Activated CD8-positive, alpha-beta T cell treated with anti-CD3 and anti-CD28 coated beads for 36 hours (primary cell): ENCODE measurements around the gene STK36. TPM values are rescaled to one million over a fixed set of nuclear protein-coding genes. Genes with fewer than 3 reads are reported as not detected.

Experiments
- ATAC-seq: fragments of 200-7000 bp; cut with Tn5 transposase; one replicate; pipeline ENCODE4 v1.10.0; 2021; ENCODE audit warnings: mild to moderate bottlenecking, moderate library complexity
- CTCF ChIA-PET: fragments of 350-600 bp; sonication (Branson Sonifier 250); formaldehyde crosslinking; loops from one replicate; lab custom pipeline; 2021; ENCODE audit warnings: antibody characterized with exemption; lab: Charles Lee
- POLR2A ChIA-PET: fragments of 350-600 bp; sonication (Branson Sonifier 250); formaldehyde crosslinking; loops from one replicate; lab custom pipeline; 2021; ENCODE audit warnings: antibody characterized with exemption; lab: Charles Lee
- DNase-seq: peaks from one replicate; pipeline ENCODE4 v3.0.0-alpha.2; 2020
- H3K27ac Mint-ChIP-seq: one replicate; pipeline ENCODE4 v1.8.0; 2021; ENCODE audit warnings: mild to moderate bottlenecking, mixed read lengths
- H3K27me3 Mint-ChIP-seq: one replicate; pipeline ENCODE4 v1.8.0; 2021; ENCODE audit warnings: mixed read lengths
- H3K36me3 Mint-ChIP-seq: one replicate; pipeline ENCODE4 v1.8.0; 2021; ENCODE audit warnings: low read depth, mixed read lengths
- H3K4me1 Mint-ChIP-seq: one replicate; pipeline ENCODE4 v1.8.0; 2021; ENCODE audit warnings: low read depth, mixed read lengths
- H3K4me3 Mint-ChIP-seq: one replicate; pipeline ENCODE4 v1.8.0; 2021; ENCODE audit warnings: mild to moderate bottlenecking, moderate library complexity, mixed read lengths
- H3K9me3 Mint-ChIP-seq: one replicate; pipeline ENCODE4 v1.8.0; 2021; ENCODE audit warnings: mixed read lengths
- intact Hi-C: fragments of 100-400 bp; cut with micrococcal nuclease; formaldehyde crosslinking; loops from one replicate; pipeline ENCODE4 v1.10.0; 2022
- total RNA-seq, 2 experiments: library from RNA; stranded (reverse); gene quantifications; one replicate each; pipeline ENCODE4 v1.2.3, GENCODE V29; 2021
- TF ChIP-seq, protein P1 (sequence below): fragments of 200-600 bp; IDR thresholded peaks from one replicate; pipeline ENCODE4 v1.8.0; 2022; ENCODE audit warnings: antibody characterized with exemption, mild to moderate bottlenecking

STK36 gene
- total RNA-seq, 2 experiments from 2014 or later: 11.6 to 14.9 TPM

- CTCF ChIA-PET: interaction anchor here (0.9 to 2.8 kb wide), 7 partner anchors 9 to 130 kb away, joined by 3 to 23 read pairs (median 5); partner anchors contain the start of genes BCS1L and ZNF142
- POLR2A ChIA-PET: interaction anchor here (0.6 to 1.2 kb wide), 5 partner anchors 11 to 369 kb away, joined by 3 to 4 read pairs (median 3); no protein-coding TSS in a partner anchor
- intact Hi-C loops: no loop called here
- Mint-ChIP-seq H3K9me3 (peaks cover 7% of the 10 kb centered on the region), H3K27me3 (no peaks in the 10 kb centered on the region), H3K27ac (no peak overlapping the region), H3K4me1 (peaks cover 18% of the 10 kb centered on the region), H3K4me3 (no peak overlapping the region), H3K36me3 (peaks cover 22% of the 10 kb centered on the region)
- DNase-seq: no peak
- no peak for ATAC-seq
- TF ChIP-seq, protein P1, sequence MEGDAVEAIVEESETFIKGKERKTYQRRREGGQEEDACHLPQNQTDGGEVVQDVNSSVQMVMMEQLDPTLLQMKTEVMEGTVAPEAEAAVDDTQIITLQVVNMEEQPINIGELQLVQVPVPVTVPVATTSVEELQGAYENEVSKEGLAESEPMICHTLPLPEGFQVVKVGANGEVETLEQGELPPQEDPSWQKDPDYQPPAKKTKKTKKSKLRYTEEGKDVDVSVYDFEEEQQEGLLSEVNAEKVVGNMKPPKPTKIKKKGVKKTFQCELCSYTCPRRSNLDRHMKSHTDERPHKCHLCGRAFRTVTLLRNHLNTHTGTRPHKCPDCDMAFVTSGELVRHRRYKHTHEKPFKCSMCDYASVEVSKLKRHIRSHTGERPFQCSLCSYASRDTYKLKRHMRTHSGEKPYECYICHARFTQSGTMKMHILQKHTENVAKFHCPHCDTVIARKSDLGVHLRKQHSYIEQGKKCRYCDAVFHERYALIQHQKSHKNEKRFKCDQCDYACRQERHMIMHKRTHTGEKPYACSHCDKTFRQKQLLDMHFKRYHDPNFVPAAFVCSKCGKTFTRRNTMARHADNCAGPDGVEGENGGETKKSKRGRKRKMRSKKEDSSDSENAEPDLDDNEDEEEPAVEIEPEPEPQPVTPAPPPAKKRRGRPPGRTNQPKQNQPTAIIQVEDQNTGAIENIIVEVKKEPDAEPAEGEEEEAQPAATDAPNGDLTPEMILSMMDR: no peak
Observed at GRCh38 chr2:218722419-218722818, 50.5 kb downstream of the STK36 start.

DNA sequence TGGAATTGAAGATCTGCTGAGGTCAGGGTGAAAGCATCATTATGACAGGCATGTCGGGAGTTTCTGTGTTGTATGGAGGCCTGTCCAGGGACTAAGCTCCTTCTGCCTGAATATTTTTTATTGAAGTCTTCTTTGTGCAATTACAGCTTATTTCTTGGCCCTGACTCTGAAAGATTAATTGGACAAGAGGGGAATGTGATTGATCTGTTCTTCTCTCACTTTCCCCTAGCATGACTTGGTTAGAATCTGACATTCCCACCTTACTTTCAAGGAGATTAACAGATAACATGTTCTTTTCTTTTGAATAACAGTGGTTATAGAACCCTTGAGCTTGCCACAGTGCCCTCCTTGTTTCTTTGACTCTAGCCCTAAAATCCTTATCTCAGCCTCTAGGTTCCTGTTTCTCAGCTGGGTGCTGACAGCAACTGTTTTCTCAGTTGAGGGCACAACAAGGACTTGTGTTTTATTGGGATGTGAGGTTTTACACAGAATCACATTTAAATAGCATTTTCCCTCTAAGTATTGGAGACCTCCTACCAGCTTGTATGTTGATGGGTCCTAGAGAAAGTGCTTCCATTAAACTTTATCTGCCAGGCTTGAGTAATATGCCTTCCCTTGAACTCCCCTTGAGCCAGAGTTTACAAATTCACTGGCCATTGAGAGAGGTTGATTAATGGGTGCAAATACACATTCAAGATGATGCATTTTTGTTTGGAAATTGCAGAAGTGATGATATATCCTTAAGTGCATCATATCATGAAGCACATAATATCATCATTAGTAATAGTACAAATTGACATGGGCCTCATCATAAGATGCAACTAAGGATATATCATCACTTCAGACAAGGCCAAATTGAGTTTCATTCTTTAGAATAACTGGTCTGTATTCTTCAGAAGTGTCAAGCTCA, 51.2 kb downstream of the STK36 start:
- Mint-ChIP-seq H3K27me3 (no peaks in the 10 kb centered on the region), H3K9me3 (peaks cover 10% of the 10 kb centered on the region), H3K27ac (no peak overlapping the region), H3K4me1 (peaks cover 18% of the 10 kb centered on the region), H3K36me3 (peaks cover 25% of the 10 kb centered on the region), H3K4me3 (no peak overlapping the region)
- intact Hi-C loops: no loop called here
- DNase-seq: no peak
- POLR2A ChIA-PET: no interaction called here
- TF ChIP-seq, protein P1: no peak
- no peak for ATAC-seq
- CTCF ChIA-PET: interaction anchor here (0.9 to 2.8 kb wide), 7 partner anchors 8 to 129 kb away, joined by 3 to 23 read pairs (median 5); partner anchors contain the start of genes BCS1L and ZNF142

DNA sequence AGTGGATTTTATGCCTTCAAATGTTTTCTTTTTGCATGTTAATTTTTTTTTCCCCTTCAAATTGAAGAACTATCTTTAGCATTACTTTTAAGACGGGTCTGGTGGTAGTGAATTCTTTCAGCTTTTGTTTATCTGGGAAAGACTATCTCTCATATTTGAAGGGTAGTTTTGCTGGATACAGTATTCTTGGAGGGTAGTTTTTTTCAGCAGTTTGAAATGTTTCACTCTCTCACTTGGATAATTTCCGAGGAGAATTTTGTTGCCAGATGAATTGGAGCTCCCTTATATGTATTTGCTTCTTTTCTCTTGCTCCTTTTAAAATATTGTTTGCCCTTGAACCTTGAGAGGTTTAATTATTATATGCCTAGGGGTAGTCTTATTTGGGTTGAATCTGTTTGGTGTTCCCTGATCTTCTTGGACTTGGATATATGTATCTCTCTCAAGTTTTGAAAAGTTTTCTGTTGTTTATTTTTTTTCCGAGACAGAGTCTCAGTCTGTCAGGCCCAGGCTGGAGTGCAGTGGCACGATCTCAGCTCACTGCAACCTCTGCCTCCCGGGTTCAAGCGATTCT, 54.2 kb downstream of the STK36 start:
- intact Hi-C loops: no loop called here
- Mint-ChIP-seq H3K27me3 (no peaks in the 10 kb centered on the region), H3K36me3 (peaks cover 30% of the 10 kb centered on the region), H3K4me3 (no peak overlapping the region), H3K27ac (no peak overlapping the region), H3K9me3 (peaks cover 10% of the 10 kb centered on the region), H3K4me1 (peaks cover 15% of the 10 kb centered on the region)
- ChIA-PET POLR2A (interaction anchor here (0.9 to 1.5 kb wide), 2 partner anchors 8 to 16 kb away, joined by 3 to 4 read pairs; partner anchors contain the start of gene TTLL4), CTCF (interaction anchor here (1.1 to 7.2 kb wide), 9 partner anchors 13 to 284 kb away, joined by 3 to 74 read pairs (median 7); partner anchors contain the start of gene TTLL4)
- ATAC-seq (no peak), DNase-seq (no peak)
- TF ChIP-seq, protein P1: no peak

DNA sequence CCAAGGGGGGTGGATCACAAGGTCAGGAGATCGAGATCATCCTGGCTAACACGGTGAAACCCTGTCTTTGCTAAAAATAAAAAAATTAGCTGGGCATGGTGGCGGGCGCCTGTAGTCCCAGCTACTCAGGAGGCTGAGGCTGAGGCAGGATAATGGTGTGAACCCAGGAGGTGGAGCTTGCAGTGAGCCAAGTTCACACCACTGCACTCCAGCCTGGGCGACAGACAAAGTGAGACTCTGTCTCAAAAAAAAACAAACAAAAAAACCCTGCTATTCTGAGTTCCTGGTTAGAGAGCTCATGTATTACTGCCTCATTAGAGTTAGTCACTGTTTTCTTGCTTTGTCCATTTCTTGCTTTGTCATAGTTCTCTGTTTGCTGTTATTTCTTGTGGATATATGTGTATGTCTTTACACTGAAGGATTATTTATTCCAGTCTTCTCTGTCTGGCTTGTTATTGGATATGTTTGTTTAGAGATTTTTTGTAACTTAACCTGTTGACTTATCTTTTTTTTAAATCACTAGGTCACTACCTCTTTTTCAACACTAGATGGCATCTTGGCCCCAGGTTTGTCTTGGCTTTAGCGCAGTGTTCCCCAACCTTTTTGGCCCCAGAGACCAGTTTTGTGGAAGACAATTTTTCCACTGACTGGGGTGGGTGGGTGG, 55.7 kb downstream of the STK36 start:
- H3K36me3 Mint-ChIP-seq: peaks cover 30% of the 10 kb centered on the region
- intact Hi-C loops: no loop called here
- no peak for ATAC-seq
- no peak overlapping the region for H3K27ac Mint-ChIP-seq
- ChIA-PET CTCF (interaction anchor here (0.6 to 7.2 kb wide), 17 partner anchors 8 to 717 kb away, joined by 3 to 74 read pairs (median 4); partner anchors contain the start of gene TTLL4), POLR2A (interaction anchor here (1.2 kb wide), 1 partner anchor 15 kb away, joined by 3 read pairs; no protein-coding TSS in a partner anchor)
- TF ChIP-seq, protein P1: peak; percentile 58
- peaks cover 10% of the 10 kb centered on the region for H3K9me3 Mint-ChIP-seq
- no peak overlapping the region for H3K4me3 Mint-ChIP-seq
- DNase-seq: no peak
- peaks cover 16% of the 10 kb centered on the region for H3K4me1 Mint-ChIP-seq
- H3K27me3 Mint-ChIP-seq: no peaks in the 10 kb centered on the region
